ENCODE measurements around the gene UGT2A2.

UGT2A2 gene

DNA sequence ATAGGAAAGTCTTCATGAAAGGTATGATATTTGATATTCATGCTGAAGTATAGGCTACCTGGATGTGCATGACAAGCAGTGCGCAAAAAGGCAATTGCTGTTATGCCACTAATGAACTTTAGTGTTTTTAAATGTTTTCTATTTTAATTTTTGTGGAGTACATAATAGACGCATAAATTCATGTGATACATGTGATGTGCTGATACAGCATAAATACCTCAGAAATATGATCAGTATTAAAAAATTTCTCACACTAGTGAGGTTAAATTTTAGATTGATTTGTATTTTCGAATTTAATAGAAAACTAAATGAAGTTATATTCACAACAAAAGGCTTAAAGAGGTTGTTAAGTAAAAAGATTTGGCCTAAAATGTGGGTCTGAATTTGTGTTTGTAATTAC, 11.4 kb upstream of the UGT2A2 start:
- DNase-seq (ENCODE audit: extremely low spot score): no peak
- CTCF ChIA-PET: interaction anchor here (1.2 kb wide), 1 partner anchor 28 kb away, joined by 3 read pairs; no protein-coding TSS in a partner anchor
- POLR2A ChIA-PET: no interaction called here
- no peak for TF ChIP-seq CTCF (IDR thresholded peaks at IDR 0.05; ENCODE audit: control extremely low read depth, extremely low read depth, low read depth, missing control alignments)

DNA sequence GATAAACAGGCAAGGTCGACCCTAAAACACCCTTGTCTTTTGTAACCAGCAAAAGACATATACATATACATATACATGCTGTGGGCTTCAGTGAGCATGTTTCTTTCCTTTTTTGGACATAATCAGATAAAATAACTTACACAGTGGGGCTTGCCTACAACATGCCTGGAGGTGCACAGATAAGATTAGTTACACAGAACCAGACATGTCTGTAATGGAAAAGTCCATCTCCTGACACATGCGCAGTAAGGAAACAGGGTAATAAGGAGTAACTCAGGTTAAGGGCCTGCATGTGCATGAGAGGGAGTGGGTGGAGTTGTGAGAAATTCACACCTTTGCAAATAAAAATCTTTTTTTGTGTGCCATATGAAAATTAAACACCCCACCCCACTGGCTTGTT, 10.2 kb upstream of the UGT2A2 start:
- DNase-seq (ENCODE audit: extremely low spot score): no peak
- POLR2A ChIA-PET: no interaction called here
- TF ChIP-seq CTCF (IDR thresholded peaks at IDR 0.05; ENCODE audit: control extremely low read depth, extremely low read depth, low read depth, missing control alignments): no peak
- CTCF ChIA-PET: no interaction called here

GRCh38 chr4:69649207-69649606, 9.8 kb upstream of the UGT2A2 start:
- CTCF ChIA-PET: no interaction called here
- POLR2A ChIA-PET: no interaction called here
- TF ChIP-seq CTCF (IDR thresholded peaks at IDR 0.05; ENCODE audit: control extremely low read depth, extremely low read depth, low read depth, missing control alignments): no peak
- DNase-seq (ENCODE audit: extremely low spot score): no peak

DNA sequence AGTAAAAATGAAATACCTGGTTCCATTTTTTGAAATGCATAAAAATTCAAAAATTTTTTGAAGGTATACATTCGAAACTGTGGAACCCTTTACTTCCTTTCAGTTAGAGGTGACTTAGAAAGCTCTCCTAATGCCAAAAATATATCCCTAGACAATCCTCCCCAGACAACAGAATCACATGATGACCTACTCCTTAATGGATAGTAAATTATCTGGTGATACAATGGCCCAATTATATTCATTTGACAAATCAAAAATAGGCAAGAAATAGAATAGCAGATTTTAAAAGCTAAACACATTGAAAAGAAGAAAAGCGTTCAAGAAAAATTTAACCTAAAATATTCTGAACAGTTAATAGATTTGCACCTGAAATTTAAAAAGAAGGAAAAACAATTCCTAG, 3.5 kb upstream of the UGT2A2 start:
- no peak for TF ChIP-seq CTCF (IDR thresholded peaks at IDR 0.05; ENCODE audit: control extremely low read depth, extremely low read depth, low read depth, missing control alignments)
- POLR2A ChIA-PET: no interaction called here
- no peak for DNase-seq (ENCODE audit: extremely low spot score)
- CTCF ChIA-PET: no interaction called here

DNA sequence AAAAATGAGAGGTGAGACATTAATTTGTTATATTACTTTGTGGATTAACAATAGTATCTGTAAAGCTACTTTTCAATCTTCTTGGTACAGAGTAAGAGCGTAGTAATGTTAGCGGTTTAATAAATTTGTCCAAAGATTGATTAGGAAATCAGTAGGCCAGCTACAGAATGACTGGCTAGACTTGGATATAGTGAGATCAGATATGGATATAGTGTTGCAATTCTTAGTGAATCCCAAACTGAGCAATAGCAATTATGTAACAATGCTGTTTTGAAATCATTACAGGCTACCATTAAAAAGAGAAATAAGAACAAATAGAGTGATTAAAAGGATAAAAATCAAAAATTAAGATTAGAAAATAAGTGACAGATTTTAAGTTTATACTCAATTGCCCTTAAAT, 847 bp upstream of the UGT2A2 start:
- CTCF ChIA-PET: no interaction called here
- DNase-seq (ENCODE audit: extremely low spot score): no peak
- TF ChIP-seq CTCF (IDR thresholded peaks at IDR 0.05; ENCODE audit: control extremely low read depth, extremely low read depth, low read depth, missing control alignments): no peak
- POLR2A ChIA-PET: no interaction called here

- POLR2A ChIA-PET: no interaction called here
- peak; percentile 27 for TF ChIP-seq CTCF (IDR thresholded peaks at IDR 0.05; ENCODE audit: control extremely low read depth, extremely low read depth, low read depth, missing control alignments)
- peak; percentile 6 for DNase-seq (ENCODE audit: extremely low spot score)
- CTCF ChIA-PET: interaction anchor here (1.4 kb wide), 1 partner anchor 299 kb away, joined by 5 read pairs; no protein-coding TSS in a partner anchor
These were observed 22.3 kb downstream of the UGT2A2 start for GRCh38 chr4:69617083-69617694.

Data from GM10248 (cell line).